Astrocyte (in vitro differentiated cells and primary cell): ENCODE data around the gene HDAC8. TPM values are rescaled to one million over a fixed set of nuclear protein-coding genes. Genes with fewer than 3 reads are reported as not detected.

ENCODE experiments used
- DNase-seq: peaks from one replicate; pipeline ENCODE4 v3.0.0-alpha.2; 2010; ENCODE audit warnings: low read depth
- FAIRE-seq: peaks from 2 replicates; lab custom pipeline; 2011; peaks lifted over from hg19 to GRCh38; lab: Jason Lieb, UNC
- H2AFZ ChIP-seq: 2 replicates; pipeline ENCODE4 v1.6.0; 2012; ENCODE audit warnings: low read depth, low read length, inconsistent platforms
- H3K27ac ChIP-seq: 2 replicates; pipeline ENCODE4 v1.5.1; 2011; ENCODE audit warnings: low read depth, low read length, inconsistent platforms
- H3K27me3 ChIP-seq: 2 replicates; pipeline ENCODE4 v1.6.0; 2011; ENCODE audit warnings: low read length, inconsistent platforms; ENCODE audit not compliant: insufficient read depth
- H3K36me3 ChIP-seq: 2 replicates; pipeline ENCODE4 v1.5.1; 2011; ENCODE audit warnings: low read length, inconsistent platforms; ENCODE audit not compliant: insufficient read depth
- H3K4me1 ChIP-seq: 2 replicates; pipeline ENCODE4 v1.5.1; 2011; ENCODE audit warnings: low read length, inconsistent platforms; ENCODE audit not compliant: insufficient read depth
- H3K4me2 ChIP-seq: 2 replicates; pipeline ENCODE4 v1.6.0; 2012; ENCODE audit warnings: low read length, inconsistent platforms
- H3K4me3 ChIP-seq: 2 replicates; pipeline ENCODE4 v1.5.1; 2011; ENCODE audit warnings: low read depth, mild to moderate bottlenecking, low read length, inconsistent platforms; ENCODE audit not compliant: insufficient read depth
- H3K79me2 ChIP-seq: 2 replicates; pipeline ENCODE4 v1.6.0; 2012; ENCODE audit warnings: mild to moderate bottlenecking, low read length, inconsistent platforms; ENCODE audit not compliant: insufficient read depth
- H3K9ac ChIP-seq: 2 replicates; pipeline ENCODE4 v1.6.0; 2012; ENCODE audit warnings: mild to moderate bottlenecking, low read length, inconsistent platforms
- H3K9me3 ChIP-seq: 2 replicates; pipeline ENCODE4 v1.5.1; 2012; ENCODE audit warnings: low read depth, mild to moderate bottlenecking, low read length, inconsistent platforms; ENCODE audit not compliant: insufficient read depth
- H4K20me1 ChIP-seq: 2 replicates; pipeline ENCODE4 v1.6.0; 2012; ENCODE audit warnings: low read length, inconsistent platforms; ENCODE audit not compliant: insufficient read depth
- H3K27ac Mint-ChIP-seq: one replicate; pipeline ENCODE4 v1.8.0; 2021; ENCODE audit warnings: mild to moderate bottlenecking, mixed read lengths; ENCODE audit not compliant: unreplicated experiment
- H3K27me3 Mint-ChIP-seq: one replicate; pipeline ENCODE4 v1.8.0; 2021; ENCODE audit warnings: low read depth, mixed read lengths; ENCODE audit not compliant: unreplicated experiment
- H3K36me3 Mint-ChIP-seq: one replicate; pipeline ENCODE4 v1.8.0; 2021; ENCODE audit warnings: low read depth, mixed read lengths; ENCODE audit not compliant: unreplicated experiment
- H3K4me1 Mint-ChIP-seq: one replicate; pipeline ENCODE4 v1.8.0; 2021; ENCODE audit warnings: low read depth, mixed read lengths; ENCODE audit not compliant: unreplicated experiment
- H3K4me3 Mint-ChIP-seq: one replicate; pipeline ENCODE4 v1.8.0; 2021; ENCODE audit warnings: mild to moderate bottlenecking, moderate library complexity, mixed read lengths; ENCODE audit not compliant: unreplicated experiment
- H3K9me3 Mint-ChIP-seq: one replicate; pipeline ENCODE4 v1.8.0; 2021; ENCODE audit warnings: mild to moderate bottlenecking, mixed read lengths; ENCODE audit not compliant: unreplicated experiment
- EZH2 ChIP-seq: IDR thresholded peaks from 2 replicates; pipeline ENCODE4 v1.6.1; 2012; ENCODE audit warnings: mild to moderate bottlenecking, low read length, inconsistent platforms; ENCODE audit not compliant: insufficient read depth
- total RNA-seq: library from RNA; stranded (reverse); gene quantifications from 2 replicates; pipeline ENCODE4 v1.2.1, GENCODE V29; 2021
- TF ChIP-seq, protein P1 (sequence below): IDR thresholded peaks from 2 replicates; pipeline ENCODE4 v1.5.1; 2011; ENCODE audit warnings: low read depth, mild to moderate bottlenecking, inconsistent platforms, low read length, moderate library complexity; ENCODE audit not compliant: insufficient read depth

Gene HDAC8
- total RNA-seq, 1 donor from 2014 or later = 23.6 TPM

DNA sequence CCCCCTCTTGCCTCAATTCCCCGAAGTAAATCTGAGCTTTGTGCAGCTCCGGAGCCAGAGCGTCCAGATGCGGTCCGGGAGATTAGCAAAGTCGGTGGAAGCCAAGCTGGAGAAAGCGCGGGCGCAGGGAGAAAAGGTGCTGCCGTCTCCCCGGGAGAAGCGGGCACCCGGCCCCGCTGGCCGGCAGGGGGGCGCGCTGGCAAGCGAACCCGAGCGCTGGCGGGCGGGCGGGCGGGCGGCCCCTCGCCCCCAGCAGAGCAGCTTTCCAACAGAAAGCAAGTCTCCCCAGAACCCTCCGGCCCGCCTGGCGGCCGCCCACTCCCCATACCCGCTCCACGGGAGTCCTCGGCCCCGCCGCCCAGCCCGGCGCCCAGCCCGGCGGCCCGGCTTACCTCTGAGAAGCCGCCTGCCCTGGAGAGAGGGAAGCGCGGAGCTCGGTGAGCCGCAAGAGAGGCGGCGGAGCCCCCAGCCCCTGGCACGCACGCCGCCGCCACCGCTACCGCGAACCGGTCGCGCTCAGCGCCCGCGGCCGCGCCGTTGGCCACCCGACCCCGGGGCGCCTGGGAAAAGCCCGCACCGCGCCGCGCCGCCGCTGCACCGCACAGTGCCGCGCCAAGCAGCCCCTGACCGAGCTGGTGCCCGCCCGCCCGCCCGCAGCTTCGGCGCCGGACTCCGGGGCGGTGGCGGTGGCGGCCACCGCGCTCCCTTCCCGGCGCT is 266.4 kb downstream of the HDAC8 start:
- H2AFZ ChIP-seq = peak overlapping the region; percentile 69
- Mint-ChIP-seq H3K4me1 (no peaks in the 10 kb centered on the region), H3K9me3 (no peaks in the 10 kb centered on the region), H3K36me3 (no peaks in the 10 kb centered on the region), H3K4me3 (peak overlapping the region; percentile 82), H3K27ac (no peak overlapping the region), H3K27me3 (peaks cover 38% of the 10 kb centered on the region)
- FAIRE-seq (peak; percentile 34), DNase-seq (no peak)
- no peak overlapping the region for H3K27ac ChIP-seq
- no peaks in the 10 kb centered on the region for H4K20me1 ChIP-seq
- H3K79me2 ChIP-seq = no peaks in the 10 kb centered on the region
- TF ChIP-seq EZH2 = peak; percentile 13
- TF ChIP-seq, protein P1, sequence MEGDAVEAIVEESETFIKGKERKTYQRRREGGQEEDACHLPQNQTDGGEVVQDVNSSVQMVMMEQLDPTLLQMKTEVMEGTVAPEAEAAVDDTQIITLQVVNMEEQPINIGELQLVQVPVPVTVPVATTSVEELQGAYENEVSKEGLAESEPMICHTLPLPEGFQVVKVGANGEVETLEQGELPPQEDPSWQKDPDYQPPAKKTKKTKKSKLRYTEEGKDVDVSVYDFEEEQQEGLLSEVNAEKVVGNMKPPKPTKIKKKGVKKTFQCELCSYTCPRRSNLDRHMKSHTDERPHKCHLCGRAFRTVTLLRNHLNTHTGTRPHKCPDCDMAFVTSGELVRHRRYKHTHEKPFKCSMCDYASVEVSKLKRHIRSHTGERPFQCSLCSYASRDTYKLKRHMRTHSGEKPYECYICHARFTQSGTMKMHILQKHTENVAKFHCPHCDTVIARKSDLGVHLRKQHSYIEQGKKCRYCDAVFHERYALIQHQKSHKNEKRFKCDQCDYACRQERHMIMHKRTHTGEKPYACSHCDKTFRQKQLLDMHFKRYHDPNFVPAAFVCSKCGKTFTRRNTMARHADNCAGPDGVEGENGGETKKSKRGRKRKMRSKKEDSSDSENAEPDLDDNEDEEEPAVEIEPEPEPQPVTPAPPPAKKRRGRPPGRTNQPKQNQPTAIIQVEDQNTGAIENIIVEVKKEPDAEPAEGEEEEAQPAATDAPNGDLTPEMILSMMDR = no peak
- no peaks in the 10 kb centered on the region for H3K9me3 ChIP-seq
- peak overlapping the region; percentile 85 for H3K4me2 ChIP-seq
- peak overlapping the region; percentile 39 for H3K4me3 ChIP-seq
- H3K27me3 ChIP-seq = peaks cover 45% of the 10 kb centered on the region
- H3K4me1 ChIP-seq = peaks cover 16% of the 10 kb centered on the region
- H3K9ac ChIP-seq = no peak overlapping the region
- H3K36me3 ChIP-seq = no peaks in the 10 kb centered on the region

DNA sequence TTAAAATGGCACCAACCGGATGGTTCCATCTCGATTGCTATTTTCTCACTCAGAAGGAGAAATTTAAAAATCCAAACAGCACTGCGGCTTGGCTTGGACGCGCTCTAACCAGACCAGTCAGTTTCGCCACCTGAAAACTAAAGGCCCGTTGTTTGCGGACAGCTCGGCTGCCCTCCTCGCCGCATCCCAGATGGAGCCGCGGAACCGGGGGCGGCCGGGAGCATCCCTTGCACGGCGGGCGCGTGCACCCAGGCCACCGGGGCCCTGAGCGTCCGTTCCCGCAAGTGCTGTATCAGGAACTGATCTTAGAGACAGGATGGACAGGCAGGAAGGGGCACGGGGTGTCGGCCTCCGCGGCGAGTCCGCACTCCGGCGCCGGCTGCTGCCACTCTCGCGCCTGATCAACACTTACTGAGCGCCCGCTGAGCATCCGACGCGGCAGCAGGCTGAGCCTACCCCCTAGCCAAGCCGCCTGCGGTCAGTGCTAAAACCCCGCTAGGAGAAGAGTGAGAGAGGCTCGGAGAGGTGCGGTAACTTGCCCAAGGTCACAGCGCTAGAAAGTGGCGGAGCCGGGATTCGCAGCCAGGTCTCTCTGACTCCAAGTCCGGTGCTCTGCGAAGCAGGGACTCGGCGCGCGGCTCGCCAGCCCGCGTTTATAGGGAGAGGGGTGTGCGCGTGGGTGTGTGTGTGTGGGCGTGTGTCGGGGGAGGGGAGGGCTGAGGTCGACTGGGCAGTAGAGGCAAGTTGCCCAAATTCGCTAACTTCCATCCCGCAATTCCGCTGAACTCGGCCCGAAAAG is 267.2 kb downstream of the HDAC8 start, which contains the start of gene CITED1:
Gene CITED1 (minus strand): TSS at position 629 of the 799 bp plus-strand sequence. CDS start 3,045 bp downstream, outside the sequence.
- peaks cover 43% of the 10 kb centered on the region for H3K27me3 Mint-ChIP-seq
- peaks cover 45% of the 10 kb centered on the region for H3K27me3 ChIP-seq
- no peaks in the 10 kb centered on the region for H3K4me1 Mint-ChIP-seq
- H3K27ac Mint-ChIP-seq = no peak within 1 kb of the TSS
- no peaks in the 10 kb centered on the region for H3K9me3 Mint-ChIP-seq
- peak within 1 kb of the TSS; percentile 82 for H3K4me3 Mint-ChIP-seq
- no peak within 1 kb of the TSS for H3K9ac ChIP-seq
- H3K36me3 Mint-ChIP-seq = no peaks in the 10 kb centered on the region
- no peak within 1 kb of the TSS for H3K27ac ChIP-seq
- H3K4me3 ChIP-seq = peak within 1 kb of the TSS; percentile 48
- TF ChIP-seq, protein P1 = no peak
- TF ChIP-seq EZH2 = peak; percentile 91
- H3K36me3 ChIP-seq = no peaks in the 10 kb centered on the region
- FAIRE-seq = peak; percentile 43
- H4K20me1 ChIP-seq = no peaks in the 10 kb centered on the region
- H3K9me3 ChIP-seq = no peaks in the 10 kb centered on the region
- DNase-seq = no peak
- H2AFZ ChIP-seq = peak within 1 kb of the TSS; percentile 69
- H3K4me2 ChIP-seq = peak within 1 kb of the TSS; percentile 85
- peaks cover 16% of the 10 kb centered on the region for H3K4me1 ChIP-seq
- H3K79me2 ChIP-seq = no peaks in the 10 kb centered on the region
